LNCAP (cell line): ENCODE results near the gene MAT2B.

Experiments
- CTCF ChIP-seq: fragments of 450-650 bp; IDR thresholded peaks from 2 replicates; pipeline ENCODE4 v1.5.1; 2017; ENCODE audit warnings: mild to moderate bottlenecking

The MAT2B gene

GRCh38 chr5:163505368-163506094, at the start of gene MAT2B:
Gene MAT2B (plus strand): TSS chr5:163505619. CDS start chr5:163505687, 68 bp downstream.
- peak; percentile 55 for TF ChIP-seq CTCF

GRCh38 chr5:163456029-163456589, 49.3 kb upstream of the MAT2B start:
- TF ChIP-seq CTCF: no peak

GRCh38 chr5:163456840-163457239, 48.6 kb upstream of the MAT2B start:
- TF ChIP-seq CTCF: no peak

GRCh38 chr5:163458778-163459385, 46.5 kb upstream of the MAT2B start:
- TF ChIP-seq CTCF: no peak

GRCh38 chr5:163459462-163459818, 46.0 kb upstream of the MAT2B start:
- TF ChIP-seq CTCF: no peak

- TF ChIP-seq CTCF: no peak; the same call in 1 of the 2 replicates
Measured at GRCh38 chr5:163459819-163460561, 45.4 kb upstream of the MAT2B start, which contains the start of gene NUDCD2. Gene NUDCD2 (minus strand): TSS chr5:163460102. CDS start chr5:163460050, 52 bp downstream.

- TF ChIP-seq CTCF: no peak
Measured at GRCh38 chr5:163460562-163461171, 44.8 kb upstream of the MAT2B start, which contains the start of gene HMMR. Gene HMMR (plus strand): TSS chr5:163460632. CDS start chr5:163460693, 61 bp downstream.
